NT2/D1 (cell line): ENCODE data around the gene SRL.

Experiments used
- SUZ12 ChIP-seq: IDR thresholded peaks from 2 replicates; pipeline ENCODE4 v1.6.1; 2011; ENCODE audit not compliant: insufficient read length, insufficient read depth; ENCODE audit errors: extremely low read depth
- ZNF274 ChIP-seq: IDR thresholded peaks from 2 replicates; pipeline ENCODE4 v1.6.1; 2011; ENCODE audit warnings: mild to moderate bottlenecking, low read depth, low read length

DNA sequence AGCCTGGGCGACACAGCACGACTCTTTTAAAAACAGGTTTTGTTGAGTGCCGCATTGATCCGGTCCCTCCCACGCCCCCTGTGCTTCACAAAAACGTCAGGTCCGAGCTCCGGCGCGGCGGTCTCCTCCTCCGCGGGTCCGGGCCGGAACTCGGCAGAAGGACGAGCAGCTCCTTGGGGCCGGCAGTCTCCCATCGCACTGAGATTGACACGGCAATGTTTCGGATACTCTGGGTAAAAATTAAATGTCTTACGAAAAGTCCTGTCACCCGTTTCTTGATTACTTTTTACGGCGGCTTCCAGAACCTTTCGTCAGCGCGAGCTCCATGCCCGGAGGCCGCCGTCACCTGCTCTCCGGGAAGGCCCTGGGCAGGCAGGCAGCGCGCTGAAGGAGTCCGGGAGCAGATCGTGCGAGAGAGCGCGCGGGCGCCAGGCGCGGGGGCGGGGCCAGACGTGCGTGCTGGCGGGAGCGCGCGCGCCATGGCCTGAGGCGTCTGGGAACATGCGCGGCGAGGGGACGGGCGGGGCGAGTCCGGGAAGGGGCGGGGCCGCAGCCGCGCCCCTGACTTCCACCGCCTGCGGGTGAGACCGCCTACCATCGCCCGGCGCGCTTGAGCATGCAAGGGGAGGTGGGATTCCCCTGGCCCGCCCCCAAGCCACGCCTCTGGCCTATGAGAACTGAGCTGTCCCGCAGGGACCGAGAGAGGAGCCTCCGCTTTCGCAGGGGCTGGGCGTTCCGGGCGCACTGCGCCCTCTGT lies 11.7 kb upstream of the SRL start:
- TF ChIP-seq SUZ12 (no peak), ZNF274 (no peak)
